Right atrium auricular region (tissue), 2 donors: ENCODE results near the gene ATXN10. TPM values are rescaled to one million over a fixed set of nuclear protein-coding genes. Genes with fewer than 3 reads are reported as not detected.

Source experiments
- DNase-seq: peaks from one replicate; pipeline ENCODE4 v3.0.0-alpha.2; 2019; ENCODE audit warnings: low spot score
- H3K27ac ChIP-seq, 2 donors: fragments of 200-600 bp; sonication (generic); 1 replicate in 1 of 2; 2 replicates in 1 of 2; pipeline ENCODE4 v1.5.1; 2016 to 2019
- H3K27me3 ChIP-seq, 2 donors: fragments of 200-600 bp; sonication (generic); one replicate each; pipeline versions ENCODE4 v1.5.1 to v1.6.0; 2017 to 2019
- H3K36me3 ChIP-seq: fragments of 200-600 bp; sonication (generic); one replicate; pipeline ENCODE4 v1.5.1; 2016
- H3K4me1 ChIP-seq, 2 donors: fragments of 200-600 bp; sonication (generic); one replicate each; pipeline versions ENCODE4 v1.5.1 to v1.6.0; 2017 to 2019
- H3K4me3 ChIP-seq, 2 donors: fragments of 200-600 bp; sonication (generic); 1 replicate in 1 of 2; 2 replicates in 1 of 2; pipeline ENCODE4 v1.5.1; 2017 to 2019; ENCODE audit warnings: mild to moderate bottlenecking in 1 of 2, moderate library complexity in 1 of 2
- H3K9me3 ChIP-seq, 2 donors: fragments of 200-600 bp; sonication (generic); one replicate each; pipeline ENCODE4 v1.5.1; 2019
- CTCF ChIP-seq, 2 donors: fragments of 200-600 bp; sonication (generic); IDR thresholded peaks; one replicate each; pipeline ENCODE4 v1.5.1; 2019; ENCODE audit warnings: antibody characterized with exemption in 2 of 2
- total RNA-seq, 2 donors: library from RNA; depleted of rRNA; stranded (reverse); fragments of >200 nt; gene quantifications; one replicate each; pipeline ENCODE4 v1.1.0, GENCODE V29; 2016

Gene ATXN10
- total RNA-seq, 2 donors from 2014 or later = 85.3 to 88.5 TPM

GRCh38 chr22:45752036-45752435 is 80.4 kb downstream of the ATXN10 start:
- TF ChIP-seq CTCF (IDR thresholded peaks at IDR 0.05) = no peak
- peaks cover 0 to 9% of the 10 kb centered on the region in 2 donors for H3K4me1 ChIP-seq
- H3K36me3 ChIP-seq = peaks cover 9% of the 10 kb centered on the region
- H3K9me3 ChIP-seq = no peaks in the 10 kb centered on the region
- H3K27ac ChIP-seq = no peak overlapping the region
- no peak overlapping the region for H3K4me3 ChIP-seq
- DNase-seq = no peak
- H3K27me3 ChIP-seq = no peaks in the 10 kb centered on the region

- DNase-seq = no peak
- H3K27ac ChIP-seq = no peak overlapping the region
These were observed 83.2 kb downstream of the ATXN10 start for GRCh38 chr22:45754822-45755221.

GRCh38 chr22:45756558-45756957 is 84.9 kb downstream of the ATXN10 start:
- TF ChIP-seq CTCF (IDR thresholded peaks at IDR 0.05) = no peak
- Histone ChIP-seq H3K27me3 (no peaks in the 10 kb centered on the region), H3K4me3 (no peak overlapping the region), H3K27ac (no peak overlapping the region), H3K36me3 (no peaks in the 10 kb centered on the region), H3K9me3 (no peaks in the 10 kb centered on the region), H3K4me1 (peaks cover 0 to 19% of the 10 kb centered on the region in 2 donors)
- no peak for DNase-seq

More at GRCh38 chr22:45754822-45755221, 83.2 kb downstream of the ATXN10 start:
- peaks cover 0 to 19% of the 10 kb centered on the region in 2 donors for H3K4me1 ChIP-seq
- no peak overlapping the region for H3K4me3 ChIP-seq
- H3K27me3 ChIP-seq = no peaks in the 10 kb centered on the region
- H3K9me3 ChIP-seq = no peaks in the 10 kb centered on the region
- no peak for TF ChIP-seq CTCF (IDR thresholded peaks at IDR 0.05)
- H3K36me3 ChIP-seq = peaks cover 9% of the 10 kb centered on the region

- peak overlapping the region in 1 of 2 donors; percentile 10 for H3K27ac ChIP-seq
- peaks cover 0 to 19% of the 10 kb centered on the region in 2 donors for H3K4me1 ChIP-seq
- H3K9me3 ChIP-seq = no peaks in the 10 kb centered on the region
- DNase-seq = no peak
- no peaks in the 10 kb centered on the region for H3K36me3 ChIP-seq
- peak in 1 of 2 donors; percentile 47 for TF ChIP-seq CTCF (IDR thresholded peaks at IDR 0.05)
- no peak overlapping the region for H3K4me3 ChIP-seq
- no peaks in the 10 kb centered on the region for H3K27me3 ChIP-seq
These were observed 85.4 kb downstream of the ATXN10 start for GRCh38 chr22:45757068-45757467.

GRCh38 chr22:45757936-45758335 is 86.3 kb downstream of the ATXN10 start:
- Histone ChIP-seq H3K36me3 (no peaks in the 10 kb centered on the region), H3K9me3 (no peaks in the 10 kb centered on the region), H3K27ac (no peak overlapping the region), H3K27me3 (no peaks in the 10 kb centered on the region), H3K4me3 (no peak overlapping the region), H3K4me1 (peaks cover 0 to 19% of the 10 kb centered on the region in 2 donors)
- no peak for TF ChIP-seq CTCF (IDR thresholded peaks at IDR 0.05)
- DNase-seq = no peak

GRCh38 chr22:45758603-45759002 is 87.0 kb downstream of the ATXN10 start:
- Histone ChIP-seq H3K36me3 (no peaks in the 10 kb centered on the region), H3K9me3 (no peaks in the 10 kb centered on the region), H3K4me3 (no peak overlapping the region), H3K27me3 (no peaks in the 10 kb centered on the region), H3K4me1 (peaks cover 0 to 19% of the 10 kb centered on the region in 2 donors), H3K27ac (no peak overlapping the region)
- DNase-seq = no peak
- no peak for TF ChIP-seq CTCF (IDR thresholded peaks at IDR 0.05)
